ENCODE results near the gene COL4A2.
"Not testable (repeated sequence)": the region's sequence is repeated elsewhere in the genome, so short reads cannot be mapped to it uniquely, and the experiment has no call there.

COL4A2 gene

GRCh38 chr13:110381029-110381360 lies 73.9 kb downstream of the COL4A2 start:
- no peaks in the 10 kb centered on the region for H3K9me3 ChIP-seq (ENCODE audit: insufficient read depth, low read depth, low read length)
- H3K27me3 ChIP-seq (ENCODE audit: insufficient read depth, low read length), result peaks cover 7% of the 10 kb centered on the region; the same call in 1 of the 2 replicates
- H3K36me3 ChIP-seq (ENCODE audit: insufficient read depth, low read depth, low read length), result no peaks in the 10 kb centered on the region
- H3K4me1 ChIP-seq (ENCODE audit: insufficient read depth, low read length), result peaks cover 8% of the 10 kb centered on the region; the same call in 1 of the 2 replicates
- H3K27ac ChIP-seq (ENCODE audit: low read length), result no peak overlapping the region
- no peak overlapping the region for H3K4me3 ChIP-seq (ENCODE audit: low read length)
- H3K9ac ChIP-seq (ENCODE audit: low read depth, low read length), result no peak overlapping the region

GRCh38 chr13:110382229-110382628 lies 75.1 kb downstream of the COL4A2 start:
- Histone ChIP-seq H3K36me3 (ENCODE audit: insufficient read depth, low read depth, low read length) (no peaks in the 10 kb centered on the region), H3K4me1 (ENCODE audit: insufficient read depth, low read length) (peaks cover 8% of the 10 kb centered on the region; the same call in 1 of the 2 replicates), H3K27me3 (ENCODE audit: insufficient read depth, low read length) (peaks cover 7% of the 10 kb centered on the region; the same call in 1 of the 2 replicates), H3K9ac (ENCODE audit: low read depth, low read length) (no peak overlapping the region), H3K27ac (ENCODE audit: low read length) (no peak overlapping the region), H3K4me3 (ENCODE audit: low read length) (no peak overlapping the region), H3K9me3 (ENCODE audit: insufficient read depth, low read depth, low read length) (no peaks in the 10 kb centered on the region)

- Histone ChIP-seq H3K4me1 (ENCODE audit: insufficient read depth, low read length) (peaks cover 10% of the 10 kb centered on the region; the same call in 1 of the 2 replicates), H3K4me3 (ENCODE audit: low read length) (no peak overlapping the region), H3K27me3 (ENCODE audit: insufficient read depth, low read length) (peaks cover 7% of the 10 kb centered on the region; the same call in 1 of the 2 replicates), H3K9ac (ENCODE audit: low read depth, low read length) (no peak overlapping the region), H3K27ac (ENCODE audit: low read length) (no peak overlapping the region), H3K9me3 (ENCODE audit: insufficient read depth, low read depth, low read length) (no peaks in the 10 kb centered on the region), H3K36me3 (ENCODE audit: insufficient read depth, low read depth, low read length) (no peaks in the 10 kb centered on the region)
Measured at GRCh38 chr13:110382830-110383229, 75.7 kb downstream of the COL4A2 start.

DNA sequence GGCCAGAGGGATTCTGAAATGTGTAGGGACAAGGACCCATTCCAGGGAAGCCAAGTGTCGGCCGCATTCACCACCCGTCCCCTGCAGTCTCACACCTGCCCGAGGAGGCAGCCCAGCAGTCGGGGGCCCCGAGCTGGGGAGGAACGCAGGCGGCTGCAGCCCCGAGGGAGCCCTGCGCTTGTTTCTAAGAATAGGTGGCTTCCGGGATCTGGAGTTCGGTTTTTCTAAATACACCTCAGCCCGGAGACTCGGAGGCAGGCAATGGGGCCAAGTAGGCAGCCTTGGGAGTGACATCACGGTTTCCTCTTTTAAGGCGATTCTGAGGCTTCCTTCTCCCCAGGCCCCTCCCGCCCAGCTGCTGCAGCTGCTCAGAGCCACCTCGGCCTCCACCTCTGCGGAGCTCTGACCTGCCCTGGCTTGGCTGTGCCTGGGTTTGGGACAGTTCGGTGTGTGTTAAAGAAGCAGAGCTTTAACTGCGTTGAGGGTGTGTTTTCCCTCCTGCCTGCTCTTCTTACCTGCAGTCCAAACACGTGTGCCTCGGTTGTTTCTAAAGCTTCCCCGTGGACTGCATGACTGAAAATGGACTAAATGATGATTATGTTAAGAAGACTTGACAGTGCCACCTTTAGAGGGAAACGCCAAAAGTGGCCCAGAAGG lies 80.5 kb downstream of the COL4A2 start:
- Histone ChIP-seq H3K9me3 (ENCODE audit: insufficient read depth, low read depth, low read length) (no peaks in the 10 kb centered on the region), H3K4me1 (ENCODE audit: insufficient read depth, low read length) (peaks cover 7% of the 10 kb centered on the region; the same call in 1 of the 2 replicates), H3K4me3 (ENCODE audit: low read length) (no peak overlapping the region), H3K9ac (ENCODE audit: low read depth, low read length) (no peak overlapping the region), H3K36me3 (ENCODE audit: insufficient read depth, low read depth, low read length) (peaks cover 6% of the 10 kb centered on the region; the same call in 1 of the 2 replicates), H3K27ac (ENCODE audit: low read length) (no peak overlapping the region), H3K27me3 (ENCODE audit: insufficient read depth, low read length) (no peaks in the 10 kb centered on the region)

- Histone ChIP-seq H3K27ac (ENCODE audit: low read length) (no peak overlapping the region), H3K9me3 (ENCODE audit: insufficient read depth, low read depth, low read length) (no peaks in the 10 kb centered on the region), H3K36me3 (ENCODE audit: insufficient read depth, low read depth, low read length) (peaks cover 6% of the 10 kb centered on the region; the same call in 1 of the 2 replicates), H3K4me1 (ENCODE audit: insufficient read depth, low read length) (peaks cover 9% of the 10 kb centered on the region; the same call in 1 of the 2 replicates), H3K9ac (ENCODE audit: low read depth, low read length) (no peak overlapping the region), H3K4me3 (ENCODE audit: low read length) (no peak overlapping the region), H3K27me3 (ENCODE audit: insufficient read depth, low read length) (no peaks in the 10 kb centered on the region)
Measured at GRCh38 chr13:110388108-110388943, 81.2 kb downstream of the COL4A2 start.

GRCh38 chr13:110390567-110390966 lies 83.5 kb downstream of the COL4A2 start:
- H3K27ac ChIP-seq (ENCODE audit: low read length), result no peak overlapping the region
- H3K9me3 ChIP-seq (ENCODE audit: insufficient read depth, low read depth, low read length), result no peaks in the 10 kb centered on the region
- H3K36me3 ChIP-seq (ENCODE audit: insufficient read depth, low read depth, low read length), result peaks cover 6% of the 10 kb centered on the region; the same call in 1 of the 2 replicates
- no peak overlapping the region for H3K4me3 ChIP-seq (ENCODE audit: low read length)
- no peaks in the 10 kb centered on the region for H3K27me3 ChIP-seq (ENCODE audit: insufficient read depth, low read length)
- no peak overlapping the region for H3K9ac ChIP-seq (ENCODE audit: low read depth, low read length)
- H3K4me1 ChIP-seq (ENCODE audit: insufficient read depth, low read length), result peaks cover 9% of the 10 kb centered on the region; the same call in 1 of the 2 replicates

GRCh38 chr13:110391273-110391672 lies 84.2 kb downstream of the COL4A2 start:
- Histone ChIP-seq H3K4me1 (ENCODE audit: insufficient read depth, low read length) (peaks cover 9% of the 10 kb centered on the region; the same call in 1 of the 2 replicates), H3K9ac (ENCODE audit: low read depth, low read length) (no peak overlapping the region)

GRCh38 chr13:110392510-110393240 lies 85.6 kb downstream of the COL4A2 start:
- Histone ChIP-seq H3K4me3 (ENCODE audit: low read length) (no peak overlapping the region), H3K27me3 (ENCODE audit: insufficient read depth, low read length) (no peaks in the 10 kb centered on the region), H3K9ac (ENCODE audit: low read depth, low read length) (no peak overlapping the region), H3K36me3 (ENCODE audit: insufficient read depth, low read depth, low read length) (peaks cover 6% of the 10 kb centered on the region; the same call in 1 of the 2 replicates), H3K27ac (ENCODE audit: low read length) (no peak overlapping the region), H3K9me3 (ENCODE audit: insufficient read depth, low read depth, low read length) (no peaks in the 10 kb centered on the region), H3K4me1 (ENCODE audit: insufficient read depth, low read length) (peaks cover 9% of the 10 kb centered on the region; the same call in 1 of the 2 replicates)

More at GRCh38 chr13:110391273-110391672, 84.2 kb downstream of the COL4A2 start:
- Histone ChIP-seq H3K4me3 (ENCODE audit: low read length) (no peak overlapping the region), H3K9me3 (ENCODE audit: insufficient read depth, low read depth, low read length) (no peaks in the 10 kb centered on the region), H3K27ac (ENCODE audit: low read length) (no peak overlapping the region), H3K36me3 (ENCODE audit: insufficient read depth, low read depth, low read length) (peaks cover 6% of the 10 kb centered on the region; the same call in 1 of the 2 replicates), H3K27me3 (ENCODE audit: insufficient read depth, low read length) (no peaks in the 10 kb centered on the region)

GRCh38 chr13:110393761-110394160 lies 86.7 kb downstream of the COL4A2 start:
- Histone ChIP-seq H3K9me3 (ENCODE audit: insufficient read depth, low read depth, low read length) (no peaks in the 10 kb centered on the region), H3K36me3 (ENCODE audit: insufficient read depth, low read depth, low read length) (peaks cover 6% of the 10 kb centered on the region; the same call in 1 of the 2 replicates), H3K4me1 (ENCODE audit: insufficient read depth, low read length) (peaks cover 6% of the 10 kb centered on the region; the same call in 1 of the 2 replicates), H3K27ac (ENCODE audit: low read length) (no peak overlapping the region), H3K9ac (ENCODE audit: low read depth, low read length) (no peak overlapping the region), H3K27me3 (ENCODE audit: insufficient read depth, low read length) (no peaks in the 10 kb centered on the region), H3K4me3 (ENCODE audit: low read length) (no peak overlapping the region)

GRCh38 chr13:110394371-110394841 lies 87.3 kb downstream of the COL4A2 start:
- Histone ChIP-seq H3K27ac (ENCODE audit: low read length) (no peak overlapping the region), H3K27me3 (ENCODE audit: insufficient read depth, low read length) (no peaks in the 10 kb centered on the region), H3K36me3 (ENCODE audit: insufficient read depth, low read depth, low read length) (peaks cover 1% of the 10 kb centered on the region; the same call in 1 of the 2 replicates), H3K9me3 (ENCODE audit: insufficient read depth, low read depth, low read length) (no peaks in the 10 kb centered on the region), H3K9ac (ENCODE audit: low read depth, low read length) (no peak overlapping the region), H3K4me3 (ENCODE audit: low read length) (no peak overlapping the region), H3K4me1 (ENCODE audit: insufficient read depth, low read length) (peaks cover 6% of the 10 kb centered on the region; the same call in 1 of the 2 replicates)

GRCh38 chr13:110395616-110396015 lies 88.5 kb downstream of the COL4A2 start:
- not testable (repeated sequence) for H3K27me3 ChIP-seq (ENCODE audit: insufficient read depth, low read length); H3K4me1 ChIP-seq (ENCODE audit: insufficient read depth, low read length); H3K36me3 ChIP-seq (ENCODE audit: insufficient read depth, low read depth, low read length); H3K9ac ChIP-seq (ENCODE audit: low read depth, low read length); H3K9me3 ChIP-seq (ENCODE audit: insufficient read depth, low read depth, low read length); H3K27ac ChIP-seq (ENCODE audit: low read length); H3K4me3 ChIP-seq (ENCODE audit: low read length)

All from iPS-20b (cell line).